Natural killer cell (primary cell): ENCODE results near the gene ATM. TPM values are rescaled to one million over a fixed set of nuclear protein-coding genes. Genes with fewer than 3 reads are reported as not detected.

ENCODE experiments used
- ATAC-seq, 3 donors: fragments of 150-1000 bp in 2 of 3; fragments of 200-7000 bp in 1 of 3; cut with Tn5 transposase; 1 replicate in 1 of 3; 2 replicates in 2 of 3; pipeline ENCODE4 v1.10.0; 2021; ENCODE audit warnings: mild to moderate bottlenecking in 2 of 3, moderate library complexity in 2 of 3
- DNase-seq, 2 donors: peaks; one replicate each; pipeline versions ENCODE4 v3.0.0 to v3.0.0-alpha.2; 2013 to 2021; ENCODE audit warnings: mixed read lengths in 1 of 2
- H3K27ac ChIP-seq: one replicate; pipeline ENCODE4 v1.5.1; 2013; ENCODE audit warnings: mild to moderate bottlenecking, low read length
- H3K27me3 ChIP-seq: one replicate; pipeline ENCODE4 v1.6.1; 2013; ENCODE audit warnings: low read length; ENCODE audit not compliant: control insufficient read depth, insufficient read depth
- H3K36me3 ChIP-seq: one replicate; pipeline ENCODE4 v1.6.1; 2013; ENCODE audit warnings: low read length; ENCODE audit not compliant: control insufficient read depth, insufficient read depth
- H3K4me1 ChIP-seq: one replicate; pipeline ENCODE4 v1.6.1; 2013; ENCODE audit warnings: low read length; ENCODE audit not compliant: control insufficient read depth, insufficient read depth
- H3K4me3 ChIP-seq: one replicate; pipeline ENCODE4 v1.5.1; 2013; ENCODE audit warnings: low read length
- H3K9me3 ChIP-seq: one replicate; pipeline ENCODE4 v1.6.1; 2013; ENCODE audit warnings: low read length; ENCODE audit not compliant: control insufficient read depth, insufficient read depth
- H3K27ac Mint-ChIP-seq, 2 donors: one replicate each; pipeline ENCODE4 v1.8.0; 2022; ENCODE audit warnings: mild to moderate bottlenecking in 2 of 2, mixed read lengths in 2 of 2, moderate library complexity in 1 of 2
- H3K27me3 Mint-ChIP-seq, 2 donors: one replicate each; pipeline ENCODE4 v1.8.0; 2022; ENCODE audit warnings: low read depth in 2 of 2, mixed read lengths in 2 of 2
- H3K36me3 Mint-ChIP-seq: one replicate; pipeline ENCODE4 v1.8.0; 2022; ENCODE audit warnings: mixed read lengths
- H3K4me1 Mint-ChIP-seq, 2 donors: one replicate each; pipeline ENCODE4 v1.8.0; 2022; ENCODE audit warnings: mixed read lengths in 2 of 2
- H3K4me3 Mint-ChIP-seq: one replicate; pipeline ENCODE4 v1.8.0; 2022; ENCODE audit warnings: mild to moderate bottlenecking, moderate library complexity, mixed read lengths
- H3K9me3 Mint-ChIP-seq, 2 donors: one replicate each; pipeline ENCODE4 v1.8.0; 2022; ENCODE audit warnings: mixed read lengths in 2 of 2
- WGBS: methylation state at CpG from one replicate; pipeline ENCODE4 v1.1.7; 2013; ENCODE audit warnings: missing lambda C conversion rate; ENCODE audit not compliant: insufficient coverage; 5-methylcytosine and 5-hydroxymethylcytosine counted together
- intact Hi-C: fragments of 100-400 bp; cut with micrococcal nuclease; formaldehyde crosslinking; loops from one replicate; pipeline ENCODE4 v1.14.2; 2022
- total RNA-seq, 4 donors: library from RNA; stranded (reverse); fragments of 120-200 nt in 1 of 4; gene quantifications; one replicate each; pipeline versions ENCODE4 v1.2.3 to v1.2.4, GENCODE V29; 2013 to 2022
- TF ChIP-seq, protein P1 (sequence below): fragments of 200-600 bp; IDR thresholded peaks from one replicate; pipeline ENCODE4 v1.8.0; 2022; ENCODE audit warnings: antibody characterized with exemption

The ATM gene, protein sequence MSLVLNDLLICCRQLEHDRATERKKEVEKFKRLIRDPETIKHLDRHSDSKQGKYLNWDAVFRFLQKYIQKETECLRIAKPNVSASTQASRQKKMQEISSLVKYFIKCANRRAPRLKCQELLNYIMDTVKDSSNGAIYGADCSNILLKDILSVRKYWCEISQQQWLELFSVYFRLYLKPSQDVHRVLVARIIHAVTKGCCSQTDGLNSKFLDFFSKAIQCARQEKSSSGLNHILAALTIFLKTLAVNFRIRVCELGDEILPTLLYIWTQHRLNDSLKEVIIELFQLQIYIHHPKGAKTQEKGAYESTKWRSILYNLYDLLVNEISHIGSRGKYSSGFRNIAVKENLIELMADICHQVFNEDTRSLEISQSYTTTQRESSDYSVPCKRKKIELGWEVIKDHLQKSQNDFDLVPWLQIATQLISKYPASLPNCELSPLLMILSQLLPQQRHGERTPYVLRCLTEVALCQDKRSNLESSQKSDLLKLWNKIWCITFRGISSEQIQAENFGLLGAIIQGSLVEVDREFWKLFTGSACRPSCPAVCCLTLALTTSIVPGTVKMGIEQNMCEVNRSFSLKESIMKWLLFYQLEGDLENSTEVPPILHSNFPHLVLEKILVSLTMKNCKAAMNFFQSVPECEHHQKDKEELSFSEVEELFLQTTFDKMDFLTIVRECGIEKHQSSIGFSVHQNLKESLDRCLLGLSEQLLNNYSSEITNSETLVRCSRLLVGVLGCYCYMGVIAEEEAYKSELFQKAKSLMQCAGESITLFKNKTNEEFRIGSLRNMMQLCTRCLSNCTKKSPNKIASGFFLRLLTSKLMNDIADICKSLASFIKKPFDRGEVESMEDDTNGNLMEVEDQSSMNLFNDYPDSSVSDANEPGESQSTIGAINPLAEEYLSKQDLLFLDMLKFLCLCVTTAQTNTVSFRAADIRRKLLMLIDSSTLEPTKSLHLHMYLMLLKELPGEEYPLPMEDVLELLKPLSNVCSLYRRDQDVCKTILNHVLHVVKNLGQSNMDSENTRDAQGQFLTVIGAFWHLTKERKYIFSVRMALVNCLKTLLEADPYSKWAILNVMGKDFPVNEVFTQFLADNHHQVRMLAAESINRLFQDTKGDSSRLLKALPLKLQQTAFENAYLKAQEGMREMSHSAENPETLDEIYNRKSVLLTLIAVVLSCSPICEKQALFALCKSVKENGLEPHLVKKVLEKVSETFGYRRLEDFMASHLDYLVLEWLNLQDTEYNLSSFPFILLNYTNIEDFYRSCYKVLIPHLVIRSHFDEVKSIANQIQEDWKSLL (N-terminal part only)
- 100 to 1,000 TPM; 502 to 568 (median 539) TPM for total RNA-seq
- 850 TPM for total RNA-seq (2013)

DNA sequence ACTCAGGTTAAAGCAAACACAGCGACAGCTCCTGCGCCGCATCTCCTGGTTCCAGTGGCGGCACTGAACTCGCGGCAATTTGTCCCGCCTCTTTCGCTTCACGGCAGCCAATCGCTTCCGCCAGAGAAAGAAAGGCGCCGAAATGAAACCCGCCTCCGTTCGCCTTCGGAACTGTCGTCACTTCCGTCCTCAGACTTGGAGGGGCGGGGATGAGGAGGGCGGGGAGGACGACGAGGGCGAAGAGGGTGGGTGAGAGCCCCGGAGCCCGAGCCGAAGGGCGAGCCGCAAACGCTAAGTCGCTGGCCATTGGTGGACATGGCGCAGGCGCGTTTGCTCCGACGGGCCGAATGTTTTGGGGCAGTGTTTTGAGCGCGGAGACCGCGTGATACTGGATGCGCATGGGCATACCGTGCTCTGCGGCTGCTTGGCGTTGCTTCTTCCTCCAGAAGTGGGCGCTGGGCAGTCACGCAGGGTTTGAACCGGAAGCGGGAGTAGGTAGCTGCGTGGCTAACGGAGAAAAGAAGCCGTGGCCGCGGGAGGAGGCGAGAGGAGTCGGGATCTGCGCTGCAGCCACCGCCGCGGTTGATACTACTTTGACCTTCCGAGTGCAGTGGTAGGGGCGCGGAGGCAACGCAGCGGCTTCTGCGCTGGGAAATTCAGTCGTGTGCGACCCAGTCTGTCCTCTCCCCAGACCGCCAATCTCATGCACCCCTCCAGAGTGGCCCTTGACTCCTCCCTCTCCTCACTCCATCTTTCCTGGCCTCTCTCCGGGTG lies at the start of gene ATM, which contains the start of gene NPAT:
ATM (plus strand) TSS at position 494 of the 774 bp plus-strand sequence. CDS start 4,558 bp downstream, outside the sequence.
NPAT (minus strand) TSS at position 65 of the 774 bp plus-strand sequence. CDS start 102 bp downstream, outside the sequence.
- Mint-ChIP-seq H3K27me3 (no peaks in the 10 kb centered on the region), H3K4me3 (no peak within 1 kb of the TSS), H3K4me1 (peaks cover 61 to 64% of the 10 kb centered on the region in 2 donors), H3K36me3 (no peaks in the 10 kb centered on the region), H3K9me3 (no peaks in the 10 kb centered on the region), H3K27ac (no peak within 1 kb of the TSS)
- Histone ChIP-seq H3K36me3 (peaks cover 9% of the 10 kb centered on the region), H3K4me1 (peaks cover 11% of the 10 kb centered on the region), H3K4me3 (peak within 1 kb of the TSS; percentile 65), H3K27me3 (no peaks in the 10 kb centered on the region), H3K9me3 (no peaks in the 10 kb centered on the region), H3K27ac (peak within 1 kb of the TSS; percentile 88)
- ATAC-seq (peak; percentile 76 to 94 (median 85)), DNase-seq (peak; percentile 98 to 100)
- TF ChIP-seq, protein P1, sequence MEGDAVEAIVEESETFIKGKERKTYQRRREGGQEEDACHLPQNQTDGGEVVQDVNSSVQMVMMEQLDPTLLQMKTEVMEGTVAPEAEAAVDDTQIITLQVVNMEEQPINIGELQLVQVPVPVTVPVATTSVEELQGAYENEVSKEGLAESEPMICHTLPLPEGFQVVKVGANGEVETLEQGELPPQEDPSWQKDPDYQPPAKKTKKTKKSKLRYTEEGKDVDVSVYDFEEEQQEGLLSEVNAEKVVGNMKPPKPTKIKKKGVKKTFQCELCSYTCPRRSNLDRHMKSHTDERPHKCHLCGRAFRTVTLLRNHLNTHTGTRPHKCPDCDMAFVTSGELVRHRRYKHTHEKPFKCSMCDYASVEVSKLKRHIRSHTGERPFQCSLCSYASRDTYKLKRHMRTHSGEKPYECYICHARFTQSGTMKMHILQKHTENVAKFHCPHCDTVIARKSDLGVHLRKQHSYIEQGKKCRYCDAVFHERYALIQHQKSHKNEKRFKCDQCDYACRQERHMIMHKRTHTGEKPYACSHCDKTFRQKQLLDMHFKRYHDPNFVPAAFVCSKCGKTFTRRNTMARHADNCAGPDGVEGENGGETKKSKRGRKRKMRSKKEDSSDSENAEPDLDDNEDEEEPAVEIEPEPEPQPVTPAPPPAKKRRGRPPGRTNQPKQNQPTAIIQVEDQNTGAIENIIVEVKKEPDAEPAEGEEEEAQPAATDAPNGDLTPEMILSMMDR, result peak; percentile 64
- intact Hi-C loops, result loop anchor here (1.0 to 10.0 kb wide), 4 partner anchors 14 to 768 kb away; partner anchors contain the start of genes C11orf65 and CWF19L2
- WGBS, result under 1% methylated on average over 70 of the region's 70 CpGs

DNA sequence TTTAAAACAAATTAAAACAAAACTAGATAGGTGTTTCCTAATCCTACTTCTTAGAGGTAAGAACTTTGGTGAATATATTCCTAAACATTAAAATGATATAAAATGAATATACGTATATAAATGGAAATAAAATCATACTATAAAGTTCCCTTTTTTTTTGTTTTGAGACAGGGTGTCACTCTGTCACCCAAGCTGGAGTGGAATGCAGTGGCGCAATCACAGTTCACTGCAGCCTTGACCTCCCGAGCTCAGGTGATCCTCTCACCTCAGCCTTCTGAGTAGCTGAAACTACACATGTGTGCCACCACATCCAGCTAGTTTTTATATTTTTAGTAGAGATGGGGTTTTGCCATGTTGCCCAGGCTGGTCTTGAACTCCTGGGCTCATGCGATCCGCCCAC lies 45.3 kb upstream of the ATM start:
- TF ChIP-seq, protein P1, result no peak
- no peaks in the 10 kb centered on the region for H3K9me3 Mint-ChIP-seq
- Histone ChIP-seq H3K4me1 (no peaks in the 10 kb centered on the region), H3K27me3 (no peaks in the 10 kb centered on the region), H3K4me3 (no peak overlapping the region), H3K36me3 (peaks cover 57% of the 10 kb centered on the region), H3K27ac (no peak overlapping the region), H3K9me3 (no peaks in the 10 kb centered on the region)
- no peak overlapping the region for H3K4me3 Mint-ChIP-seq
- H3K4me1 Mint-ChIP-seq, result peaks cover 5% of the 10 kb centered on the region in 2 donors
- peak overlapping the region in 1 of 2 donors; percentile 1 for H3K27ac Mint-ChIP-seq
- intact Hi-C loops, result loop anchor here (10.0 kb wide), 1 partner anchor 157 kb away; no protein-coding TSS in a partner anchor
- H3K27me3 Mint-ChIP-seq, result no peaks in the 10 kb centered on the region
- H3K36me3 Mint-ChIP-seq, result peaks cover 23% of the 10 kb centered on the region
- WGBS, result 75% methylated on average over 4 of the region's 5 CpGs
- ATAC-seq (no peak), DNase-seq (no peak)

DNA sequence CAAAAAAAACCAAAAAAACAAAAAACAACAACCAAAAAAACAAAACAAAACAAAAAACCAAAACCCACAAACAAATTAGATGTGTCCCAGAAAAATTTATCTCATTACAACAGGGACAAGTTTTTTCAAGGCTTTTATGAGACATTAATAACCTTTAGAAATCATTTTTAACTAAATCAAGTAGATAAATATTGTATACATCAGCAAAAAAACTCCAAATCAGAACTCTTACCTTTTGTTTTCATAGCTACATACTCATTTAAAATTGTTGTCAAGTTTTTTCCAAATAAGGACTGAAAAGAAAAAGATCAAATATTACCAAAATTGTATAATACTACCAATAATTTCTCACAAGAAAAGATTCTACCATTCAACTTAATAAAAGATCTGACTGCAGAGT lies 29.1 kb upstream of the ATM start:
- ATAC-seq, result no peak
- no peaks in the 10 kb centered on the region for H3K27me3 Mint-ChIP-seq
- Histone ChIP-seq H3K36me3 (peaks cover 72% of the 10 kb centered on the region), H3K27me3 (no peaks in the 10 kb centered on the region), H3K4me3 (no peak overlapping the region), H3K9me3 (no peaks in the 10 kb centered on the region), H3K4me1 (no peaks in the 10 kb centered on the region), H3K27ac (no peak overlapping the region)
- no peak overlapping the region for H3K27ac Mint-ChIP-seq
- TF ChIP-seq, protein P1, result no peak
- no peak overlapping the region for H3K4me3 Mint-ChIP-seq
- intact Hi-C loops, result no loop called here
- peaks cover 5% of the 10 kb centered on the region for H3K36me3 Mint-ChIP-seq
- no peak for DNase-seq
- peaks cover 11 to 14% of the 10 kb centered on the region in 2 donors for H3K4me1 Mint-ChIP-seq
- H3K9me3 Mint-ChIP-seq, result no peaks in the 10 kb centered on the region
